ENCODE data around the gene TBC1D13. TPM values are rescaled to one million over a fixed set of nuclear protein-coding genes. Genes with fewer than 3 reads are reported as not detected.

The TBC1D13 gene
- total and polyA plus RNA-seq, 9 of the 15 experiments (the other 6 are each of a cell fraction or from before 2014, with no cell fraction given) = 2.3 to 28.7 (median 11.4) TPM

DNA sequence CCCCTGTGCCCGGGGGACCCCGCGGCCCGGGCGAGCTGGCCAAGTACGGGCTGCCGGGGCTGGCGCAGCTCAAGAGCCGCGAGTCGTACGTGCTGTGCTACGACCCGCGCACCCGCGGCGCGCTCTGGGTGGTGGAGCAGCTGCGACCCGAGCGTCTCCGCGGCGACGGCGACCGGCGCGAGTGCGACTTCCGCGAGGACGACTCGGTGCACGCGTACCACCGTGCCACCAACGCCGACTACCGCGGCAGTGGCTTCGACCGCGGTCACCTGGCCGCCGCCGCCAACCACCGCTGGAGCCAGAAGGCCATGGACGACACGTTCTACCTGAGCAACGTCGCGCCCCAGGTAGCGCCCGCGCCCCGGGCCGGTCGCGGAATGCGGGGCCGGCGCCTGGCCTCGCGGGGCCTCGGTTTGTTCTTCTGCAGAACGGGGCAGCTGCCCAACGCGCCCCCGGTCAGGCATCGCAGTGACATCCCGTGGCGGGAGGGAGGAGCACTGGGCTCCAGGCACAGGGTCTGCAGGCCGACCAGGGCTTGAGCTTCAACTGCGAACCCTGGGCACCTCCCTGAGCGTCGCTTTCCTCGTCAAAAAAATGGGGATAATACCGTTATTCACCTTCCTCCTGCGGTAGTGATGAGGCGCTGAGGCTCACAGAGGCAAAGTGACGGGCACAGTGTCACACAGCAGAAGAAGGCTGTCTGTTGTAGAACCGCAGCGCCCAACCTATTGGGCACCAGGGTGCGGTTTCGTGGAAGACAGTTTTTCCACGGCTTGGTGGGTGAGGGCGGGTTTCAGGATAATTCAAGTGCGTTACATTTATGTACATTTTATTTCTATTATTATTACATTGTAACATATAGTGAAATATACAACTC lies 32.0 kb downstream of the TBC1D13 start (continued):
- TF ChIP-seq, protein P1, sequence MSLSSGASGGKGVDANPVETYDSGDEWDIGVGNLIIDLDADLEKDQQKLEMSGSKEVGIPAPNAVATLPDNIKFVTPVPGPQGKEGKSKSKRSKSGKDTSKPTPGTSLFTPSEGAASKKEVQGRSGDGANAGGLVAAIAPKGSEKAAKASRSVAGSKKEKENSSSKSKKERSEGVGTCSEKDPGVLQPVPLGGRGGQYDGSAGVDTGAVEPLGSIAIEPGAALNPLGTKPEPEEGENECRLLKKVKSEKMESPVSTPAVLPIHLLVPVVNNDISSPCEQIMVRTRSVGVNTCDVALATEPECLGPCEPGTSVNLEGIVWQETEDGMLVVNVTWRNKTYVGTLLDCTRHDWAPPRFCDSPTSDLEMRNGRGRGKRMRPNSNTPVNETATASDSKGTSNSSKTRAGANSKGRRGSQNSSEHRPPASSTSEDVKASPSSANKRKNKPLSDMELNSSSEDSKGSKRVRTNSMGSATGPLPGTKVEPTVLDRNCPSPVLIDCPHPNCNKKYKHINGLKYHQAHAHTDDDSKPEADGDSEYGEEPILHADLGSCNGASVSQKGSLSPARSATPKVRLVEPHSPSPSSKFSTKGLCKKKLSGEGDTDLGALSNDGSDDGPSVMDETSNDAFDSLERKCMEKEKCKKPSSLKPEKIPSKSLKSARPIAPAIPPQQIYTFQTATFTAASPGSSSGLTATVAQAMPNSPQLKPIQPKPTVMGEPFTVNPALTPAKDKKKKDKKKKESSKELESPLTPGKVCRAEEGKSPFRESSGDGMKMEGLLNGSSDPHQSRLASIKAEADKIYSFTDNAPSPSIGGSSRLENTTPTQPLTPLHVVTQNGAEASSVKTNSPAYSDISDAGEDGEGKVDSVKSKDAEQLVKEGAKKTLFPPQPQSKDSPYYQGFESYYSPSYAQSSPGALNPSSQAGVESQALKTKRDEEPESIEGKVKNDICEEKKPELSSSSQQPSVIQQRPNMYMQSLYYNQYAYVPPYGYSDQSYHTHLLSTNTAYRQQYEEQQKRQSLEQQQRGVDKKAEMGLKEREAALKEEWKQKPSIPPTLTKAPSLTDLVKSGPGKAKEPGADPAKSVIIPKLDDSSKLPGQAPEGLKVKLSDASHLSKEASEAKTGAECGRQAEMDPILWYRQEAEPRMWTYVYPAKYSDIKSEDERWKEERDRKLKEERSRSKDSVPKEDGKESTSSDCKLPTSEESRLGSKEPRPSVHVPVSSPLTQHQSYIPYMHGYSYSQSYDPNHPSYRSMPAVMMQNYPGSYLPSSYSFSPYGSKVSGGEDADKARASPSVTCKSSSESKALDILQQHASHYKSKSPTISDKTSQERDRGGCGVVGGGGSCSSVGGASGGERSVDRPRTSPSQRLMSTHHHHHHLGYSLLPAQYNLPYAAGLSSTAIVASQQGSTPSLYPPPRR (CRISPR knock-in tag; IDR thresholded peaks at IDR 0.05; ENCODE audit: borderline replicate concordance) = no peak
- TF ChIP-seq ZNF354B (CRISPR knock-in tag; IDR thresholded peaks at IDR 0.05) = no peak
- TF ChIP-seq TFAM (CRISPR knock-in tag; conservative IDR thresholded peaks at IDR 0.05) = no peak
- TF ChIP-seq CBX2 (IDR thresholded peaks at IDR 0.05; ENCODE audit: insufficient read depth, low read length, poor library complexity, severe bottlenecking) = no peak
- TF ChIP-seq, protein P2, sequence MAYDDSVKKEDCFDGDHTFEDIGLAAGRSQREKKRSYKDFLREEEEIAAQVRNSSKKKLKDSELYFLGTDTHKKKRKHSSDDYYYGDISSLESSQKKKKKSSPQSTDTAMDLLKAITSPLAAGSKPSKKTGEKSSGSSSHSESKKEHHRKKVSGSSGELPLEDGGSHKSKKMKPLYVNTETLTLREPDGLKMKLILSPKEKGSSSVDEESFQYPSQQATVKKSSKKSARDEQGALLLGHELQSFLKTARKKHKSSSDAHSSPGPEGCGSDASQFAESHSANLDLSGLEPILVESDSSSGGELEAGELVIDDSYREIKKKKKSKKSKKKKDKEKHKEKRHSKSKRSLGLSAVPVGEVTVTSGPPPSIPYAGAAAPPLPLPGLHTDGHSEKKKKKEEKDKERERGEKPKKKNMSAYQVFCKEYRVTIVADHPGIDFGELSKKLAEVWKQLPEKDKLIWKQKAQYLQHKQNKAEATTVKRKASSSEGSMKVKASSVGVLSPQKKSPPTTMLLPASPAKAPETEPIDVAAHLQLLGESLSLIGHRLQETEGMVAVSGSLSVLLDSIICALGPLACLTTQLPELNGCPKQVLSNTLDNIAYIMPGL (CRISPR knock-in tag; IDR thresholded peaks at IDR 0.05) = no peak; the same call in 1 of the 2 replicates
- no peak for TF ChIP-seq PHF21A (IDR thresholded peaks at IDR 0.05; ENCODE audit: borderline replicate concordance, low read depth)
- TF ChIP-seq ZZZ3 (IDR thresholded peaks at IDR 0.05) = no peak
- no peak for TF ChIP-seq ELF2 (CRISPR knock-in tag; IDR thresholded peaks at IDR 0.05)
- TF ChIP-seq ZFP1 (CRISPR knock-in tag; IDR thresholded peaks at IDR 0.05) = no peak
- no peak for TF ChIP-seq MAFF (IDR thresholded peaks at IDR 0.05; ENCODE audit: low read length)
- no peak for TF ChIP-seq ZNF699 (CRISPR knock-in tag; IDR thresholded peaks at IDR 0.05; ENCODE audit: insufficient replicate concordance)
- TF ChIP-seq FOXJ2 (tag; IDR thresholded peaks at IDR 0.05) = no peak
- no peak for TF ChIP-seq PTBP1 (IDR thresholded peaks at IDR 0.05; ENCODE audit: low read depth, low read length)
- TF ChIP-seq SMAD3 (CRISPR knock-in tag; conservative IDR thresholded peaks at IDR 0.05) = no peak
- TF ChIP-seq, protein P3, sequence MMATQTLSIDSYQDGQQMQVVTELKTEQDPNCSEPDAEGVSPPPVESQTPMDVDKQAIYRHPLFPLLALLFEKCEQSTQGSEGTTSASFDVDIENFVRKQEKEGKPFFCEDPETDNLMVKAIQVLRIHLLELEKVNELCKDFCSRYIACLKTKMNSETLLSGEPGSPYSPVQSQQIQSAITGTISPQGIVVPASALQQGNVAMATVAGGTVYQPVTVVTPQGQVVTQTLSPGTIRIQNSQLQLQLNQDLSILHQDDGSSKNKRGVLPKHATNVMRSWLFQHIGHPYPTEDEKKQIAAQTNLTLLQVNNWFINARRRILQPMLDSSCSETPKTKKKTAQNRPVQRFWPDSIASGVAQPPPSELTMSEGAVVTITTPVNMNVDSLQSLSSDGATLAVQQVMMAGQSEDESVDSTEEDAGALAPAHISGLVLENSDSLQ (IDR thresholded peaks at IDR 0.05) = no peak
- TF ChIP-seq, protein P4, sequence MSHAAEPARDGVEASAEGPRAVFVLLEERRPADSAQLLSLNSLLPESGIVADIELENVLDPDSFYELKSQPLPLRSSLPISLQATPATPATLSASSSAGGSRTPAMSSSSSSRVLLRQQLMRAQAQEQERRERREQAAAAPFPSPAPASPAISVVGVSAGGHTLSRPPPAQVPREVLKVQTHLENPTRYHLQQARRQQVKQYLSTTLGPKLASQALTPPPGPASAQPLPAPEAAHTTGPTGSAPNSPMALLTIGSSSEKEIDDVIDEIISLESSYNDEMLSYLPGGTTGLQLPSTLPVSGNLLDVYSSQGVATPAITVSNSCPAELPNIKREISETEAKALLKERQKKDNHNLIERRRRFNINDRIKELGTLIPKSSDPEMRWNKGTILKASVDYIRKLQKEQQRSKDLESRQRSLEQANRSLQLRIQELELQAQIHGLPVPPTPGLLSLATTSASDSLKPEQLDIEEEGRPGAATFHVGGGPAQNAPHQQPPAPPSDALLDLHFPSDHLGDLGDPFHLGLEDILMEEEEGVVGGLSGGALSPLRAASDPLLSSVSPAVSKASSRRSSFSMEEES (CRISPR knock-in tag; IDR thresholded peaks at IDR 0.05) = no peak
- TF ChIP-seq, protein P5, sequence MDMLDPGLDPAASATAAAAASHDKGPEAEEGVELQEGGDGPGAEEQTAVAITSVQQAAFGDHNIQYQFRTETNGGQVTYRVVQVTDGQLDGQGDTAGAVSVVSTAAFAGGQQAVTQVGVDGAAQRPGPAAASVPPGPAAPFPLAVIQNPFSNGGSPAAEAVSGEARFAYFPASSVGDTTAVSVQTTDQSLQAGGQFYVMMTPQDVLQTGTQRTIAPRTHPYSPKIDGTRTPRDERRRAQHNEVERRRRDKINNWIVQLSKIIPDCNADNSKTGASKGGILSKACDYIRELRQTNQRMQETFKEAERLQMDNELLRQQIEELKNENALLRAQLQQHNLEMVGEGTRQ (CRISPR knock-in tag; IDR thresholded peaks at IDR 0.05) = 0 out of 2 replicates have a peak, but pooled peaks have one; percentile 17
- no peak for TF ChIP-seq ZNF174 (CRISPR knock-in tag; IDR thresholded peaks at IDR 0.05)
